Upper lobe of right lung (tissue), 1 donor: ENCODE results near the gene TUBA3E. TPM values are rescaled to one million over a fixed set of nuclear protein-coding genes. Genes with fewer than 3 reads are reported as not detected.
A peak's percentile ranks its signal among the peaks of the same experiment; 100 is the strongest.
"Not testable (repeated sequence)": the region's sequence is repeated elsewhere in the genome, so short reads cannot be mapped to it uniquely, and the experiment has no call there.

Experiments
- ATAC-seq: fragments of 200-7000 bp; cut with Tn5 transposase; one replicate; pipeline ENCODE4 v1.9.1; 2020; ENCODE audit warnings: mild to moderate bottlenecking, moderate library complexity
- DNase-seq: peaks from one replicate; pipeline ENCODE4 v3.0.0-alpha.2; 2020
- H3K27ac ChIP-seq: fragments of 200-600 bp; one replicate; pipeline ENCODE4 v1.8.0; 2022
- H3K27me3 ChIP-seq: fragments of 200-600 bp; one replicate; pipeline ENCODE4 v1.8.0; 2022; ENCODE audit warnings: mild to moderate bottlenecking
- H3K36me3 ChIP-seq: fragments of 200-600 bp; one replicate; pipeline ENCODE4 v1.8.0; 2022
- H3K4me1 ChIP-seq: fragments of 200-600 bp; one replicate; pipeline ENCODE4 v1.8.0; 2022
- H3K4me3 ChIP-seq: fragments of 200-600 bp; one replicate; pipeline ENCODE4 v1.8.0; 2022; ENCODE audit warnings: mild to moderate bottlenecking
- H3K9me3 ChIP-seq: fragments of 200-600 bp; one replicate; pipeline ENCODE4 v1.8.0; 2022
- intact Hi-C: fragments of 100-400 bp; cut with DNase I; formaldehyde crosslinking; loops from one replicate; pipeline ENCODE4 v1.11.0; 2022
- total RNA-seq: library from RNA; stranded (reverse); fragmentation: NEBNext Ultra II Directional; extraction: Animal tissue kit (Norgen Biotek cat#: 25700); gene quantifications from one replicate; pipeline ENCODE4 v1.2.1, GENCODE V29; 2021
- TF ChIP-seq, protein P1 (sequence below): fragments of 200-600 bp; IDR thresholded peaks from one replicate; pipeline ENCODE4 v1.8.0; 2022; ENCODE audit warnings: antibody characterized with exemption
- donor health status: DM: no; HTN: yes; CAD: no; lungs with severe emphysema.

TUBA3E gene
- total RNA-seq, 1 donor from 2014 or later: not detected

GRCh38 chr2:130181325-130181879 is 16.8 kb downstream of the TUBA3E start, which contains the start of gene SMPD4:
TSS of gene SMPD4 (minus strand) at chr2:130181602. CDS start at chr2:130176592, 5,010 bp downstream.
- peak within 1 kb of the TSS; percentile 99 for H3K4me3 ChIP-seq
- intact Hi-C loops: no loop called here
- H3K27me3 ChIP-seq: no peaks in the 10 kb centered on the region
- peak within 1 kb of the TSS; percentile 92 for H3K27ac ChIP-seq
- ATAC-seq: peak; percentile 93
- H3K4me1 ChIP-seq: peaks cover 13% of the 10 kb centered on the region
- H3K9me3 ChIP-seq: no peaks in the 10 kb centered on the region
- H3K36me3 ChIP-seq: peaks cover 3% of the 10 kb centered on the region
- TF ChIP-seq, protein P1, sequence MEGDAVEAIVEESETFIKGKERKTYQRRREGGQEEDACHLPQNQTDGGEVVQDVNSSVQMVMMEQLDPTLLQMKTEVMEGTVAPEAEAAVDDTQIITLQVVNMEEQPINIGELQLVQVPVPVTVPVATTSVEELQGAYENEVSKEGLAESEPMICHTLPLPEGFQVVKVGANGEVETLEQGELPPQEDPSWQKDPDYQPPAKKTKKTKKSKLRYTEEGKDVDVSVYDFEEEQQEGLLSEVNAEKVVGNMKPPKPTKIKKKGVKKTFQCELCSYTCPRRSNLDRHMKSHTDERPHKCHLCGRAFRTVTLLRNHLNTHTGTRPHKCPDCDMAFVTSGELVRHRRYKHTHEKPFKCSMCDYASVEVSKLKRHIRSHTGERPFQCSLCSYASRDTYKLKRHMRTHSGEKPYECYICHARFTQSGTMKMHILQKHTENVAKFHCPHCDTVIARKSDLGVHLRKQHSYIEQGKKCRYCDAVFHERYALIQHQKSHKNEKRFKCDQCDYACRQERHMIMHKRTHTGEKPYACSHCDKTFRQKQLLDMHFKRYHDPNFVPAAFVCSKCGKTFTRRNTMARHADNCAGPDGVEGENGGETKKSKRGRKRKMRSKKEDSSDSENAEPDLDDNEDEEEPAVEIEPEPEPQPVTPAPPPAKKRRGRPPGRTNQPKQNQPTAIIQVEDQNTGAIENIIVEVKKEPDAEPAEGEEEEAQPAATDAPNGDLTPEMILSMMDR: no peak
- DNase-seq: peak; percentile 99

DNA sequence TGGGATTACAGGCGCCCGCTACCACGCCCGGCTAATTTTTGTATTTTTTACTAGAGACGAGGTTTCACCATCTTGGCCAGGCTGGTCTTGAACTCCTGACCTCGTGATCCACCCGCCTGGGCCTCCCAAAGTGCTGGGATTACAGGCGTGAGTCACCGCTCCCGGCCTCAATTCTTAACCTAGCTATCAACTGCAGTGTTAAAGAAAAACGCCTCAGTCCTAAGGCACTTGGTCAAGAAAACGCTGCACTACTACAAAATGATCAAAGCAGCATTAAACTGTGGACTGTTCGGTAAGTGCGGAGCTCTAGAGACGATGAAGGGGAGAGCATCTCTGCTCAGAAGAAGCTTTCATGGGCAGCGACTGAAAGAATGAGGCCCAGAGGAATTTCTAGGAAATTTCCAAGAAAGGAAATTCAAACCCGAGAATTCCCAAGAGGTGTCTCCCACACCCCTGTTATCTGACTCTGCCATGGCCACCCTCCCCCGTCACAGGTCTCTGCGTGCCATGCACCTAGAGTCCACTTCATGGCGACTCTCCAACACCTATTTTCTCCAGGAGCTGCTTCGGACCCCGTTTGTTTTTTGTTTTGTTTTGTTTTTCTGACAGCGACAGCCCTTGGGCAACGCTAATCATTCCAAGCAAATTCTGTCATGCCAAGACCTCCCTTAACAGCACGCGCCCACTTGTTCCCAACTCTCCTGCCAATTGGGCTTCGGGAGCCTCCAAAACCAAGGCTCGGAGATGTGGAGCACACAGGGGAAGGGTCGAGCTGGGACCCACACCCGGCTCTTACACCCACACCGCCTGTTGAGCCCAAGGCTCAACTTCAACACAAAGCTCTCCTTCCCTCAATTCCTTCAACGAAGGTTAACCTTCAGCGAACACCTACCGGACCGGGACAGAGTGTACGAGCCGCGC is 17.6 kb downstream of the TUBA3E start:
- H3K9me3 ChIP-seq, ATAC-seq, DNase-seq, H3K27me3 ChIP-seq, intact Hi-C loops, H3K36me3 ChIP-seq: not testable (repeated sequence)
- peak overlapping the region; percentile 92 for H3K27ac ChIP-seq
- H3K4me1 ChIP-seq: peaks cover 13% of the 10 kb centered on the region
- peak overlapping the region; percentile 99 for H3K4me3 ChIP-seq

GRCh38 chr2:130174866-130175265 is 23.4 kb downstream of the TUBA3E start:
- H3K4me3 ChIP-seq, intact Hi-C loops, H3K9me3 ChIP-seq, H3K27ac ChIP-seq, DNase-seq, ATAC-seq, H3K27me3 ChIP-seq, H3K4me1 ChIP-seq: not testable (repeated sequence)
- peaks cover 55% of the 10 kb centered on the region for H3K36me3 ChIP-seq

DNA sequence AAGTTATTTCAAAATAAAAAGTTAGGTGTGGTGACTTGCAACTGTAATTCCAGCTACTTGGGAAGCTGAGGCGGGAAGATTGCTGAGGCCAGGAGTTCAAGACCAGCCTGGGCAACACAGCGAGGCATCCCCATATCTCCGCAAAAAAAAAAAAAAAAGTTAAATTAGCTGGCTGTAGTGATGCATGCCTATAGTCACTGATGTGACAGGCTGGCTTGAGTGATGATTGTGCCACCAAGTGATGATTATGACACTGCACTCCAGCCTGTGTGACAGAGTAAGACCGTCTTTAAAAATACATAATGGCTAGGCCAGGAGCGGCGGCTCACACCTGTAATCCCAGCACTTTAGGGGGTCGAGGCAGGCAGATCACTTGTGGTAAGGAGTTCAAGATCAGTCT is 28.3 kb downstream of the TUBA3E start:
- peaks cover 82% of the 10 kb centered on the region for H3K36me3 ChIP-seq
- no peaks in the 10 kb centered on the region for H3K9me3 ChIP-seq
- no peaks in the 10 kb centered on the region for H3K4me1 ChIP-seq
- DNase-seq (no peak), ATAC-seq (no peak)
- no peak overlapping the region for H3K27ac ChIP-seq
- TF ChIP-seq, protein P1: no peak
- no peaks in the 10 kb centered on the region for H3K27me3 ChIP-seq
- H3K4me3 ChIP-seq: no peak overlapping the region
- intact Hi-C loops: no loop called here

- H3K27ac ChIP-seq, intact Hi-C loops, DNase-seq, H3K9me3 ChIP-seq, H3K27me3 ChIP-seq, ATAC-seq, H3K4me3 ChIP-seq, H3K4me1 ChIP-seq: not testable (repeated sequence)
- peaks cover 82% of the 10 kb centered on the region for H3K36me3 ChIP-seq
Observed at GRCh38 chr2:130169163-130169562, 29.1 kb downstream of the TUBA3E start.

DNA sequence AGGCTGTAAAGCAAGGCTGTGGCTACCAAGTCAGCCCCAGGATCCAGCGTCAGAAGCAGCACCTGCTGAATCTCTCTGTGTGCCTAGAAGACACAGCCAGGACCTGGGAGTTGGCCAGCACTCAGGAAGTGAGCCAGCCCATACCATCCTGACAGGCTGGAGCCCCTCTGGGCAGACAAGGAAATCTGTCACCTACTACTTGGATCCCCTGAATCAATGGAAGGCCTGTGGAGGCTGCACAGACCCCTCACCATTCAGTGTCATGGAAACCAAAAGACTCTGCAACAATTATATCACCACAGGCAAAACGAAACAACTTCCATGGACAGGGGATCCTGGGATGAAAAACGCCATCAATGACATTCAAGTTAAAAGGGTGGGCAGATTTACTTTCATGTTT is 31.6 kb downstream of the TUBA3E start:
- H3K9me3 ChIP-seq, H3K4me3 ChIP-seq, intact Hi-C loops, ATAC-seq, H3K27ac ChIP-seq, DNase-seq, H3K27me3 ChIP-seq, H3K4me1 ChIP-seq: not testable (repeated sequence)
- peaks cover 76% of the 10 kb centered on the region for H3K36me3 ChIP-seq

- Histone ChIP-seq H3K9me3 (no peaks in the 10 kb centered on the region), H3K36me3 (peaks cover 66% of the 10 kb centered on the region), H3K4me1 (no peaks in the 10 kb centered on the region), H3K27me3 (no peaks in the 10 kb centered on the region), H3K4me3 (no peak overlapping the region), H3K27ac (no peak overlapping the region)
- no peak for DNase-seq
- intact Hi-C loops: no loop called here
- TF ChIP-seq, protein P1: no peak
- no peak for ATAC-seq
Observed at GRCh38 chr2:130165293-130166016, 32.8 kb downstream of the TUBA3E start.
